ENCODE data around the gene LLPH.

Gene LLPH

DNA sequence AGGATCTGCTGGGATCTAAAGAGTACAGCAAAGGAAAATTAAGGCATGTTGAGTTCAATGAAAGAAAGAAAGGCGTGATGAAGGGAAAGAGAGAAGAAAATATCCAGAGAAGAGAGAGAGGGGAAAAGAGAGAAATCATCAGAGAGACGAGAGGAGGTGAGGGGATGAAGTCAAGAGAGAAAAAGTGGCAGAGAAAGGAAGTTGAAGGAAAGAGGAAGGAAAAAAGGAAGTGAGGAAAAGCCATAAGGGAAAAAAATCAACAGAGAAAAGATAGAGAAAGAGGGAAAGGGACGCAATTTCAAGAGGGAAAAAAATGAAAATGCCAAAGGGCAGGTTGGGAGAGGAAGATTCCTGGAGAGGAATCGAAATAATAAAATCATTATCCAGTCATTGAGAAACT is 40.4 kb downstream of the LLPH start:
- no peak for DNase-seq (ENCODE audit: low read depth in 3 of 3)

DNA sequence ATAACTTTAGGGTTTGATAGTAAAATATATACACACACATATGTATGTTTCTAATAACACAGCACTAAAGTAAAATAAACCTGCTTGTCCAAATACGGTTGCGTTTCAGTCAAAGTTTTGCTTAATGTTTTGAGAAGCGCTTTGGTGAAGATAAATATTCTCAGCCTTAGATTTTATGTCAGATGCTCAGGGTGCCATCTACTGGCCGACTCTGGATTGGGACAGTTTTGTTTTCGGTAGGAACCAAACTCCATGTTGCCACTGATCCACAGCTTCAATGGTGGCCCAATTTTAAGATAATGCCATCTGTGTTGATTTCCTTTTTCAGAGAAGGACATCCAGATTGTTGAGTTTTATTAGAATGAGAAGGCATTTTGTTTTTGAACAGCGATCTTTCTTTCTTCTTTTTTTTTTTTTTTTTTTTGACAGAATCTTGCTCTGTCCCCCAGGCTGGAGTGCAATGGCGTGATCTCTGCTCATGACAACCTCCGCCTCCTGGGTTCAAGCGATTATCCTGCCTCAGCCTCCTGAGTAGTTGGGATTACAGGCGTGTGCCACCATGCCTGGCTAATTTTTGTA is 43.1 kb downstream of the LLPH start:
- DNase-seq (ENCODE audit: low read depth in 3 of 3) = peak; percentile 18 to 46 (median 29)

DNA sequence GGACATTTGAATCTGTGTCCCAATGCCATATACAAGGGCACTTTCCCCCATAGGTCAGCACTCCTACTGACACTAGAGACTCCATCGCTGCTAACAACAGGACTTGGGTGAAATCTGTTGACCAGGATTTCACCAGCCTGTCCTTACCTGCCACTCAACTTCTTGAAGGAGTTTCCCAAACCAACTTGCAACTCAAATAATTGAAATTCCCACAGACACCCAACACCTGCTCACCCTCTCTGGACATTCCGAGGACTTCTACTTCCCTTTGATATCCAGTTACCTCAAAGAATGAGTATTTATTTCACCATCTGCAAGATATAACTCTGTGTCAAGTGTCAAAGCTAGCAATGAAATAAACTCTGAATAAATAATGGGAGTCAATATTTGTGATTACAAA is 44.6 kb downstream of the LLPH start:
- DNase-seq (ENCODE audit: low read depth in 3 of 3) = no peak

DNA sequence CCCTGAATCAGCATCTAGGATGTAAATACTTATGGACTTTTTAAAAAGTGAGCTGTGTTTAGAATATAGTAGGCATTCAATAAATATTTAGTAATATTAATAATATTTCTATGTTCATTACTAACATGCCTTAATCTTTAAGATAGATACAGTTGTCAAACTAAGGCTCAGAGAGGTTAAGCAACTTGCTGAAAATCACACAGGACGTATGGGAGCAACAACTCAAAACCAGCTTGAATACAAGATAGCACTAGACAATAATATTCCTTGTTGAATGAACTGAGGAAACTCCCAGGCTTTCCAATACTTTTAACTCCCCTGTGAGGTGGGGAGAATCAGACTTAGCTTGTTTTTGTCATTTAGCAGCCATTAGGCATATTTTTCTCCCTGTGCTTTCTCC is 45.3 kb downstream of the LLPH start:
- no peak for DNase-seq (ENCODE audit: low read depth in 3 of 3)

DNA sequence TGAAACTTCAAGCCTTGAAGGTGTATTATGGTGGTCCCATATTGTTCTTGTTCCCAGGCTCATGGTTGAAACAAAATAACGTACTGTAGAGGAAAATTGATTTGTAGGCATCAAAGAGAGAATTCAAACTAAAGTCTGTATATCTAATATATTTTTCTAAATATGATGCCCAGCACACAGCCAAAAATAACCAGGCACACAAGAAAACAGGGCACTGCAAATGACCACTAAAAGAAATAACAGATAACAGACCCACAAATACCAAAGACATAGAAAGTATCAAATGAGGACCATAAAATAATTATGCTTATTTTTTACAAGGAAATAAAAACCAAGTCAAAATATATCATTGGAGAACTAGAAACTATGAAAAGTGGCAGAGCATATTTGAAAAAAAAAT is 46.8 kb downstream of the LLPH start:
- DNase-seq (ENCODE audit: low read depth in 3 of 3) = no peak

DNA sequence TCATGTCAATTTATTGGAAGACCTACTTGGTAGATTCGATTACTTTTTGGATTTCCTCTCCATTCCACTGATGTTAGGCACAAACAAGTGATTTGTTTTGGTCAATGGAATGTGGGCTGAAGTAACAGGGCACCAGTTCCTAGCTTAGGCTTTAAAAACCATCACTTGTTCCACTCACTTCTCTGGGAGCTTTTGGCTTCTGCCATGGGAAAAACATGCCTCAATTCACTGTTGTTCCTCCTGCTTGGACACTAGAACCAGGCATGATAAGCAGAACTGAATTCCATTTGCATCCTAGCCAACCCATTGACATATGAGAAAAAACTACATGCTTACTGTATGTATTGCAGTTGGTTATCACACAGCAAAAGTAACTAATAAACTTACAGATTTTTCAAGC is 47.8 kb downstream of the LLPH start:
- DNase-seq (ENCODE audit: low read depth in 3 of 3) = no peak

DNA sequence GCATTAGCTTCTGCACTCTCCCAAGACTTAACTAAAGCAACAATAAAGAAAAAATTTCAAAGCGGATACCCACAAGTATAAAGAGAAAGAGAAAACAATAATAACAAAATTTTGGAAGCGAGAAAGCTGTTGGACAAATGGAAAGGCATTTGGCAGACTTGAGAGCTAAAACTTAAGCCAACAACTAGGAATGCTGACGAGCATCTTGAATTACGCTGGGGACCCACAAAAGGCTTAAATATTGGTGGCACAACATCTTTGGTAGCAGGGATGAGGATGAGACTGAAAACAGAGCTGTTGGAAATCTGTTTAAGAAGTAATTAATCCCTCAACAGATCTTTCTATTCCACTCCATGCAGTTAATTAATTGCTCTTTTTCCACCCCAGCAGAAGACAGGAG is 49.8 kb downstream of the LLPH start:
- no peak for DNase-seq (ENCODE audit: low read depth in 3 of 3)

DNA sequence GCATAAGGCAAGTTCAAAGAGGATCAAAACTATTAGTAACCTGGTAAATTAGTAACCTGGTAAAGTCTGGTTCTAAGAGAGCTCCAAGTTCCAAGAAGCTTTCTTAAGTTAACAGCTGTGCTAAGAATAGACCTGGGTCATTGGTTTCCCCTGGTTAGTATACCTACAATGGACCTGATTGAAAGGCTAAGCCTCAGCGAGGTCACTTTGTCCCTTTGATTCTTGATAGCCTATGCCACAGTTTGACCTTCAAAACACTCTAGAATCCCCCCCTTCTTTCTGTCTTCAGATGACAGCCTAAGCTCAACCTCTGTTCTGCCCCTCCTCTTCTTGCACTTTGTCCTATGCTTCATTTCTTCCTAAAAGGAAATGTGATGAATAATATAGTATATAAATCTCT is 53.0 kb downstream of the LLPH start:
- no peak for DNase-seq (ENCODE audit: low read depth in 3 of 3)

DNA sequence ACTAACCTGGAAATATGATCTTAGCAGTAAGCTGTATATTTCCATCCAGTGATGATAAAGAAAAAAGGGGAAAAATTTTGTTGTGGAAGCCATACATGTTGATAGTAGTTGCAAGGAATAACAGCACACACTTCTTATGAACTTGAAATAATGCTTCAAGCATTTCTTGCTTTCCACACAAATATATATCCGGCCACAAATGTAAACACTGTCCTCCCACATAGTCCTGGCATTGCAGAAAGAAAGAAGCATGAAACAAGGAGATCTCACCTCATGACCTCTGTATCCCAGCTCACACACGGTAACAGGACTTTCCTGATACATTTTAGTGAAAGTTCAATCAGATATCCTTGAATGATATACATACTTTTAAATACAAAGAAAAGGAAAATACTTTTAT is 56.0 kb downstream of the LLPH start:
- DNase-seq (ENCODE audit: low read depth in 3 of 3) = no peak

DNA sequence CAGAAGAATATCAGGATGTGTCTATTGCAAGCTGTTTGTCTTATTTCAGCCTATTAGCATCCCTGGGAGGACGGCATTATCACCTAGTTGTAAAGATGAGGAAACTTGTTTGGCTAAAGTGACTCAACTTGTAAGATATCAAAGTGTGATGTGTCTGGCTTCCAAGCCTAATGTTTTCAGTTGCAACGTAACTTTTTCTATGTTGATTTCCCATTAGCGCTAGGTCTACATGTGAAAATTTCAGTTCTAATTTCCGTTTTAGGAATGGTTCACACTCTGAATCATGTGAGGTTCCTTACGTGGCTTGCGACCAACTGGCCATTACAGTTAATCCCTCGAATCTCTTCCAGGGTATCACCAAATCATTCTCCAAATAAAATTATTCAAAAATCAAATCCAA is 58.0 kb downstream of the LLPH start:
- DNase-seq (ENCODE audit: low read depth in 3 of 3) = no peak

DNA sequence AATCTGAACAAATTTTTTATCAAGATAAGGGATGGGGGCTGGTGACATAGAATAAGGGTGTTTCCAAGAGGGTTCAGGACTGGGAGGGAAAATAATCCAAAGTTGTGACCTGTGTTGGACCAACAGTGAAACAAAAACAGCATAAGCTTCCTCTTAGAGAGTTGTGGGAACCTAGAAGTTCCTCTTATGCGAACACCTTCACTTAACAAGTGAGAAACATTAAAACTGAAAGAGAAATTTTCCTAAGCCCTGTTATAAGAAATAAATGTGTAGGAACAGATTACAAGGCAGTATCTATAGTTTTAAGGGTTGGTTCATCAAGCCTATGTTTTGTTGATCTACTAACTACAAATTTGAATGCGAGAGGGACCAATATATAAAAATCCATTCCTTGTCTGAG is 58.4 kb downstream of the LLPH start:
- DNase-seq (ENCODE audit: low read depth in 3 of 3) = no peak

DNA sequence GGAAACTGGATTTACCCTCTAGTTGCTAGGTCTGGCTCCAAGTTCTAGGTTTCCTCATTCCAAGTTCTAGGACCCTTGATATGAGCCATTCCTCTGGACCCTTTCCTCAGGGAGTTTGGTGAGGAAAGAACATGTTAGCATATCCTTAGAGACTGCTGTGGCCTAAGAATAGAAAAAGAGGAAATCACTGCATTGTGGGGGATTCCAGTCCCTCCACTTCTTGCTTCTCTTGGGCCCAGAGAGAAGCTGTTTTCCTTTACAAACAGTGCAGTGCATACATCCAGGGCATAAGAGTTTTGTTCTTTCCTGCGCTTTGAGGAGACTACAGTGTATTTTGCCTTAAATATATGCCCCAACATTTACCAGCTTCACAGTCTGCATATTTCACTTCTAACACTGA is 59.0 kb downstream of the LLPH start:
- no peak for DNase-seq (ENCODE audit: low read depth in 3 of 3)

DNA sequence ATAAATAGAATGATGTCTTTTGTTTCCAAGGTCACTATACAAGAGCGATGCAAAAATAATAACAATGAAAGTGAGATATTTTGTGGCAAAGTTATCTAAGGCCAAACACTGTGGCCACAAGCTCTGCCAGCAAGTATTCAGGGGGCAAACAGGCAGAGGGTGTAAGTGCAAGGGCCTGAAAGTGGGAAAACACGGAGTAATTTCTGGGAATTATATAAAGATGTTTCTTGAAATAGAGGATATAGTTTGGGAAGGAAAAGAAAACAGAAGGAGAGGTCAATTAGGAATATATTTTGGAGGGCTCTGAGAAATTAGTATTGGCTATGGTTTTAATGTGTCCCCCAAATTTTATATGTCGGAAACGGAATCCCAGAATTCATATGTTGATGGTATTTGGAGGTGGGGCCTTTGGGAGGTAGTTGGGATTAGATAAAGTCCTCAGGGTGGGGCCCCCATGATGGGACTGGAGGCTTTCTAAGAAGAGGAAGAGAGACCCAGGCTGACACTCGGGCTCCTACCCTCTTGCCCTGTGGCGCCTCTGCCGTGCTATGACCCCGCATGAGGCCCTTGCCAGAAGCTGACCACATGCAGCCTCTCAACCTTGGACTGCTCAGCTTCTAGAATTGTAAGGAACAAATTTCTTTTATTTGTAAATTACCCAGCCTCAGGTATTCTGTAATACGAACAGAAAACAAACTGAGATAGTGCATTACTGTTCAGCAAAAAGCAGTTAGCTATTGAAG is 60.0 kb downstream of the LLPH start:
- DNase-seq (ENCODE audit: low read depth in 3 of 3) = no peak

DNA sequence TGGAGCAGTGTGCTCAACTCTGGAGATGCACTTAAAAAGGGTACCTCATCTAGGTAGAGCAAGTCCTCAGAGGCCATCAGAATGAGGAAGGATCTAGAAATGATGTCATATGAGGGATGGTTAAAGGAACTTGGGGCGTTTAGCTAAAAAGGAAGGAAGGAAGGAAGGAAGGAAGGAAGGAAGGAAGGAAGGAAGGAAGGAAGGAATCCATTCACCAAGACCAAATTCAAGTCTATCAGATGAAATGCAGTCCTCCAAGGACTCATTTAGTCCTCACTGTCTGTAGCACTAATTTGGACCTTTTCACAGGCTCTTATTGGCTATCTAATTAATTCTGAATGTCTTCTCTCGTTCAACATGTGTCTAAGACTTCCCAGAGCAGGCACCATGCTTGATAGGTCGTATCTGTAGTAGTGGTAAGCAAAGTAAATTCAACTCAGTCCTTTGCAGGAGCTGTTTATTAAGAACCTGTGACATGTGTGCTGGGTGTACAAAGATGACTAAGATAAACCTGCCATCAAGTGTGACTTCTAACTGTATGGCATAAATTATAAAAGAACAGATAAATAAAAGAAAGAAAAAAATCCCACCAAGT is 63.5 kb downstream of the LLPH start:
- DNase-seq (ENCODE audit: low read depth in 3 of 3) = no peak

Data from stimulated activated CD4-positive, alpha-beta T cell treated with anti-CD3 and anti-CD28 coated beads, TNF-alpha, amount 100 ng/mL, for 24 hours (primary cell).